Thyroid gland (tissue), 4 donors: Measurements from ENCODE around the gene TTBK2. TPM values are rescaled to one million over a fixed set of nuclear protein-coding genes. Genes with fewer than 3 reads are reported as not detected.

Experiments
- DNase-seq, 2 donors: peaks; one replicate each; pipeline ENCODE4 v3.0.0-alpha.2; 2019
- H3K27ac ChIP-seq, 3 donors: fragments of 200-600 bp; sonication (generic); 1 replicate in 2 of 3; 2 replicates in 1 of 3; pipeline ENCODE4 v1.5.1; 2016 to 2019; ENCODE audit warnings: mild to moderate bottlenecking in 1 of 3, moderate library complexity in 1 of 3
- H3K27me3 ChIP-seq: fragments of 200-600 bp; sonication (generic); one replicate; pipeline ENCODE4 v1.5.1; 2019
- H3K36me3 ChIP-seq, 2 donors: fragments of 200-600 bp; sonication (generic); one replicate each; pipeline ENCODE4 v1.5.1; 2016 to 2019
- H3K4me1 ChIP-seq, 2 donors: fragments of 200-600 bp; sonication (generic); one replicate each; pipeline ENCODE4 v1.5.1; 2017 to 2019
- H3K4me3 ChIP-seq, 3 donors: fragments of 200-600 bp; sonication (generic); replicated peaks in 1 of 3; 1 replicate in 2 of 3; 2 replicates in 1 of 3; pipeline ENCODE4 v1.5.1; 2016; ENCODE audit warnings: mild to moderate bottlenecking in 1 of 3
- H3K9me3 ChIP-seq: fragments of 200-600 bp; sonication (generic); one replicate; pipeline ENCODE4 v1.5.1; 2017
- POLR2A ChIP-seq, 2 donors: fragments of 450-650 bp; IDR thresholded peaks; one replicate each; pipeline ENCODE4 v1.6.1; 2017; ENCODE audit warnings: antibody characterized with exemption in 2 of 2, mild to moderate bottlenecking in 2 of 2, moderate library complexity in 1 of 2
- WGBS, 2 donors: methylation state at CpG; one replicate each; pipeline ENCODE4 v1.1.5; 2017; 5-methylcytosine and 5-hydroxymethylcytosine counted together
- intact Hi-C: fragments of 100-400 bp; cut with DNase I; formaldehyde crosslinking; loops from one replicate; pipeline ENCODE4 v1.15.1; 2023
- total RNA-seq, 4 donors: library from RNA; depleted of rRNA; stranded (reverse); fragments of >200 nt; gene quantifications; one replicate each; pipeline ENCODE4 v1.2.3, GENCODE V29; 2016
- TF ChIP-seq, protein P1 (sequence below), 6 experiments: fragments of 200-600 bp in 3 of 6; fragments of 450-650 bp in 3 of 6; sonication (generic) in 3 of 6; IDR thresholded peaks; one replicate each; pipeline ENCODE4 v1.5.1; 2016 to 2019; ENCODE audit warnings: antibody characterized with exemption in 6 of 6, mild to moderate bottlenecking in 2 of 6, inconsistent platforms in 1 of 6, moderate library complexity in 1 of 6

The TTBK2 gene
- total RNA-seq, 4 donors from 2014 or later = 15.7 to 26.9 (median 20.0) TPM

DNA sequence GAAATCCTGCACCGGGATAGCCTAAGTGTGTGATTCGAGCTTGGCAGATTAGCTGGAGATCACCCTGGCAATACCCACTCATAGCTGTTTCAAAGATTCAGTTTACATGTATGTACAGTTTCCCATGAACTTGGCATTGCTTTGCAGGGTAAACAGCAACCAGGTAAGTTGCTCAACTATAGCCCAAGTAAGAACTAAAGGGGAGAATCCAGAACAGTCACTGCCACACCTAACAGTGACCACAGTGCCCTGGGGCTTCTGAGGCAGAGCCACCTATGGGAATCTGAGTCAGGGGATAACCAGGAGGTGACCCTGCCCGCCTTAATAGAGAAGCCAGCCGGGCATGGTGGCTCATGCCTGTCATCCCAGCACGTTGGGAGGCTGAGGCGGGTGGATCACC is 199.6 kb downstream of the TTBK2 start:
- TF ChIP-seq POLR2A (IDR thresholded peaks at IDR 0.05) = no peak
- peaks cover 26 to 29% of the 10 kb centered on the region in 2 donors for H3K36me3 ChIP-seq
- no peak for DNase-seq
- H3K9me3 ChIP-seq = no peaks in the 10 kb centered on the region
- no peaks in the 10 kb centered on the region for H3K27me3 ChIP-seq
- intact Hi-C loops = no loop called here
- H3K4me1 ChIP-seq = no peaks in the 10 kb centered on the region
- no peak overlapping the region for H3K27ac ChIP-seq
- H3K4me3 ChIP-seq = no peak overlapping the region
- WGBS, 2 donors = 88 to 96% methylated on average over 6 of the region's 6 CpGs

DNA sequence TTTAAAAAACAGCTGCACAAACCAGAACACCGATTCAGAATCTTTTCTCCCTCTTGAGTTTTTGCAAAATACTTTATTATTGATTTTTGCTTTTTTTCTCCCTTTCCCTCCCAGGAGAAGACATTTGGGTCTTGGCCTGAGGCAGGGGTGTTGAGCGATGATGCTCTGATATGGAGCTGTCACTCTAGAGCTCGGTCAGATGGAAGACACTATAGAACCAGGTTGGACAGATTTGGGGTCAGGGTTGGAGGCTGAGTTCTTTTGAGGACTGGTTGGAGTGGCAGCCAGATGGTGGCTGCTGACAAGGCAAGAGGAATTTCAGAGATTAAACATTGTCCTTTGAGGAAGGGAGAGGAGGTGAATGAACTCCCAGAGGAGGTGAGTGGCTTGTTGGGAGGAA is 200.5 kb downstream of the TTBK2 start:
- H3K36me3 ChIP-seq = peaks cover 22% of the 10 kb centered on the region in 2 donors

DNA sequence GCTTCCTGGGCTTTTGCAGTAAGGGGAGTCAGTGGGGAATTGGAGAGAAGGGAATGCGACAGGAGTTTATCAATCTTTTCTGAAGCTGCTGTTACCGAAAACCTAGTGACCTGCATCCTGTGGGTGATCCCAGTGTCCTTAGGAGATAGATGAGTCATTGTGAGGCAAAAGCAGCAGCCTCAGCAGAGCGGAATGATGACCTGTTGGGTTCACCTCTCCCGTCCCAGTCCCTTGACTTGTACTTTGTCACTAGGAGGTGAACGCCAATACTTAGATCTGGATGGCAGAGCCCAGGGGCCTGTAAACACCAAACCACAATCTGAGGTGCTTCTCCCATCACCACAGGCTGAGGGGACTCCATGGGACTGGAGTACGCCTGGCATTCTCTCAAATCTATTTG is 201.5 kb downstream of the TTBK2 start:
- intact Hi-C loops = no loop called here
- no peak overlapping the region for H3K27ac ChIP-seq
- 91 to 97% methylated on average over 6 of the region's 6 CpGs for WGBS, 2 donors
- H3K4me1 ChIP-seq = no peaks in the 10 kb centered on the region
- no peak for DNase-seq
- H3K27me3 ChIP-seq = no peaks in the 10 kb centered on the region
- H3K36me3 ChIP-seq = peaks cover 11 to 12% of the 10 kb centered on the region in 2 donors
- TF ChIP-seq, protein P1, sequence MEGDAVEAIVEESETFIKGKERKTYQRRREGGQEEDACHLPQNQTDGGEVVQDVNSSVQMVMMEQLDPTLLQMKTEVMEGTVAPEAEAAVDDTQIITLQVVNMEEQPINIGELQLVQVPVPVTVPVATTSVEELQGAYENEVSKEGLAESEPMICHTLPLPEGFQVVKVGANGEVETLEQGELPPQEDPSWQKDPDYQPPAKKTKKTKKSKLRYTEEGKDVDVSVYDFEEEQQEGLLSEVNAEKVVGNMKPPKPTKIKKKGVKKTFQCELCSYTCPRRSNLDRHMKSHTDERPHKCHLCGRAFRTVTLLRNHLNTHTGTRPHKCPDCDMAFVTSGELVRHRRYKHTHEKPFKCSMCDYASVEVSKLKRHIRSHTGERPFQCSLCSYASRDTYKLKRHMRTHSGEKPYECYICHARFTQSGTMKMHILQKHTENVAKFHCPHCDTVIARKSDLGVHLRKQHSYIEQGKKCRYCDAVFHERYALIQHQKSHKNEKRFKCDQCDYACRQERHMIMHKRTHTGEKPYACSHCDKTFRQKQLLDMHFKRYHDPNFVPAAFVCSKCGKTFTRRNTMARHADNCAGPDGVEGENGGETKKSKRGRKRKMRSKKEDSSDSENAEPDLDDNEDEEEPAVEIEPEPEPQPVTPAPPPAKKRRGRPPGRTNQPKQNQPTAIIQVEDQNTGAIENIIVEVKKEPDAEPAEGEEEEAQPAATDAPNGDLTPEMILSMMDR (IDR thresholded peaks at IDR 0.05) = no peak
- TF ChIP-seq POLR2A (IDR thresholded peaks at IDR 0.05) = no peak
- H3K9me3 ChIP-seq = no peaks in the 10 kb centered on the region
- H3K4me3 ChIP-seq = no peak overlapping the region

More for the DNA sequence above, 200.5 kb downstream of the TTBK2 start:
- H3K4me1 ChIP-seq = no peaks in the 10 kb centered on the region
- no peak overlapping the region for H3K4me3 ChIP-seq
- TF ChIP-seq POLR2A (IDR thresholded peaks at IDR 0.05) = no peak
- TF ChIP-seq, protein P1 (IDR thresholded peaks at IDR 0.05) = no peak
- intact Hi-C loops = no loop called here
- no peaks in the 10 kb centered on the region for H3K27me3 ChIP-seq
- WGBS, 2 donors = 91 to 95% methylated on average over 3 of the region's 3 CpGs
- H3K9me3 ChIP-seq = no peaks in the 10 kb centered on the region
- H3K27ac ChIP-seq = no peak overlapping the region
- DNase-seq = no peak

DNA sequence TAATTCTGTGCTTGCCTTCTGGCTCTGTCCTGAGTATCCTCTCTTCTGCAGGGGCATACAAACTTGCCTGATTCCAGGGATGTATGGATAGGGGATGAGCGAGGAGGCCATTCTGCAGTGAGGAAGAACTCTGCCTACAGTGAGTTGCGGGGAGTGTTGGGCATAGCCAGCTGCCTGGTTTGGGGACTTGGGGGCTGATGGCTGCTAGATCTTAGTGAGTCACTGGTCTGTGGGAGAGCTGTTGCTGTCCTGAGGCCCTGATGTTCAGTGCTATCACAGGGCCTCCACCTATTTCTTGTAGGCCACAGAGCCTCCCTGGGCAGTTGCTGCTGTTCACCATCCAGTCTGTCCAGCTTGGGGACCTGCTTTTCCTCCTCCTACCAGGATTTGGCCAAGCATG is 204.0 kb downstream of the TTBK2 start:
- no peak overlapping the region for H3K27ac ChIP-seq
- DNase-seq = no peak
- no peaks in the 10 kb centered on the region for H3K27me3 ChIP-seq
- no peak for TF ChIP-seq POLR2A (IDR thresholded peaks at IDR 0.05)
- TF ChIP-seq, protein P1 (IDR thresholded peaks at IDR 0.05) = no peak
- intact Hi-C loops = no loop called here
- H3K4me1 ChIP-seq = no peaks in the 10 kb centered on the region
- H3K9me3 ChIP-seq = no peaks in the 10 kb centered on the region
- 100% methylated on average over 2 of the region's 2 CpGs for WGBS, 2 donors
- H3K36me3 ChIP-seq = peaks cover 0 to 10% of the 10 kb centered on the region in 2 donors
- no peak overlapping the region for H3K4me3 ChIP-seq

DNA sequence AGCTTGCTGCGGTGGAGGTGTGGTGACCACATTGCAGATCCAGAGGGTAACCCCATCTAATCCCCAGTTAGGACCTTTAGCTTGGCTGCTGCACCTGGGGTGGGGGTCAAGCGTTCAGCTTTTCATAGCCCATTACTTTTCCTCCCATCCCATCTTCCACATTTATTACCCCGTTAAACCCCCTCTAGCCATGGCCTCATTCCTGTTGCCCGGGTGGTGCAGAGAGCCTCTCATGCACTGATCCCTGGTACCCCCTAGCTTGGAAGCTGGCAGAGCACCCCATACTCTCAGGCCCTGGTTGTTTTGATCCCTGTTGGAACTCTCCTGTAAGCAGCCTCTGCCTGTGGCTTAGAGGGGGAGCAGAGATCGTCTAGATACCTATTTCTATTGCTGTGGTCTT is 204.5 kb downstream of the TTBK2 start:
- Histone ChIP-seq H3K4me3 (no peak overlapping the region), H3K4me1 (no peaks in the 10 kb centered on the region), H3K36me3 (peaks cover 0 to 10% of the 10 kb centered on the region in 2 donors), H3K9me3 (no peaks in the 10 kb centered on the region), H3K27me3 (no peaks in the 10 kb centered on the region), H3K27ac (no peak overlapping the region)
- 94 to 98% methylated on average over 5 of the region's 5 CpGs for WGBS, 2 donors
- TF ChIP-seq, protein P1 (IDR thresholded peaks at IDR 0.05) = no peak
- TF ChIP-seq POLR2A (IDR thresholded peaks at IDR 0.05) = no peak
- intact Hi-C loops = no loop called here
- no peak for DNase-seq

DNA sequence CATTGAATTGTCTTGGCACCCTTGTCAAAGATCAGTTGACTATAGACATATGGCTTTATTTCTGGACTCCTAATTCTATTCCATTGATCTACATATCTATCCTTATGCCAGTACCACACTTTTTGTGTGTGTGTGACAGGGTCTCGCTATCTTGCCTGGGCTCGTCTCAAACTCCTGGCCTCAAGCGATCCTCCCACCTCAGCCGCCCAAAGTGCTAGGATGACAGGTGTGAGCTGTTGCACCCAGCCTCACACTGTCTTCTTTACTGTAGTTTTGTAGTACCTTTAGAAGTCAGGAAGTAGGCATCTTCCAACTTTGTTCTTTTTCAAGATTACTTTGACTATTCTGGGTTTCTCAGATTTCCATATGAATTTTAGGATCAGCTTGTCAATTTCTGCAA is 208.0 kb downstream of the TTBK2 start:
- 95 to 97% methylated on average over 4 of the region's 4 CpGs for WGBS, 2 donors
- H3K27me3 ChIP-seq = no peaks in the 10 kb centered on the region
- TF ChIP-seq POLR2A (IDR thresholded peaks at IDR 0.05) = no peak
- TF ChIP-seq, protein P1 (IDR thresholded peaks at IDR 0.05) = no peak
- no peak overlapping the region for H3K27ac ChIP-seq
- intact Hi-C loops = no loop called here
- no peak overlapping the region for H3K4me3 ChIP-seq
- no peak for DNase-seq
- no peaks in the 10 kb centered on the region for H3K9me3 ChIP-seq
- no peaks in the 10 kb centered on the region for H3K4me1 ChIP-seq
- no peaks in the 10 kb centered on the region for H3K36me3 ChIP-seq
